Measurements from ENCODE around the gene PBX3. TPM values are rescaled to one million over a fixed set of nuclear protein-coding genes. Genes with fewer than 3 reads are reported as not detected.

PBX3 gene
- total and polyA plus RNA-seq, 2 donors (not counting 1 experiment from before 2014, with no cell fraction given), result 35.8 to 51.8 TPM

DNA sequence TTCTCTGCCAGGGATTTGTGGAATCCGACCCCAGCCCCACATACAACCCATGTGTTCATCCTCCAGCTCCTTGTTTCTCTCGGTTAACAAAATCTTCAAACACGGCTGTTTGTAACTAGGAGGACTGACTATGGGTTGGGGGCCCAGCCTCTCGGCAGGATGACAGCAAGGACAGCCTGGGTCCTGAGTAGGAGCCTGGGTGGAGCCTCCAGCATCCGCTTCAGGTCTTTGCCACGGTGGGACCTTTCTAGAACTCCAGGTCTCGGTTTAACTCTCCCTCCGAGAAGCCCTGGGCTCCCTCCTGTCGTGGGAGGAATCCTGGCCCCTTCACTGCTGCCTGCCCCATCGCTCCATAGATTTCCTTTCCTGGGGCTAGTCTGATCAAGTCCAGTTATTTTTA is 248.5 kb downstream of the PBX3 start:
- Histone ChIP-seq H3K27ac (ENCODE audit: insufficient read depth, low read length) (no peak overlapping the region), H3K4me1 (ENCODE audit: control insufficient read depth, extremely low read depth, insufficient read depth, low read length) (no peaks in the 10 kb centered on the region), H3K4me2 (ENCODE audit: extremely low read depth, insufficient read depth, low read length) (no peak overlapping the region), H3K9ac (ENCODE audit: insufficient read depth, low read length) (no peak overlapping the region), H3K27me3 (ENCODE audit: control insufficient read depth, insufficient read depth, low read length) (no peaks in the 10 kb centered on the region), H3K4me3 (replicated peaks in 1 of 4; ENCODE audit: control extremely low read depth in 1 of 4, insufficient read depth in 1 of 4, low read depth in 3 of 4, low read length in 4 of 4) (no peak overlapping the region), H2AFZ (ENCODE audit: low read length) (no peak overlapping the region), H4K20me1 (ENCODE audit: control insufficient read depth, extremely low read depth, insufficient read depth, low read length) (no peaks in the 10 kb centered on the region), H3K9me3 (ENCODE audit: control insufficient read depth, insufficient read depth, low read depth, low read length) (no peaks in the 10 kb centered on the region), H3K79me2 (ENCODE audit: control insufficient read depth, insufficient read depth, low read length) (no peaks in the 10 kb centered on the region), H3K36me3 (ENCODE audit: control insufficient read depth, insufficient read depth, low read length) (no peaks in the 10 kb centered on the region)
- TF ChIP-seq, protein P1, sequence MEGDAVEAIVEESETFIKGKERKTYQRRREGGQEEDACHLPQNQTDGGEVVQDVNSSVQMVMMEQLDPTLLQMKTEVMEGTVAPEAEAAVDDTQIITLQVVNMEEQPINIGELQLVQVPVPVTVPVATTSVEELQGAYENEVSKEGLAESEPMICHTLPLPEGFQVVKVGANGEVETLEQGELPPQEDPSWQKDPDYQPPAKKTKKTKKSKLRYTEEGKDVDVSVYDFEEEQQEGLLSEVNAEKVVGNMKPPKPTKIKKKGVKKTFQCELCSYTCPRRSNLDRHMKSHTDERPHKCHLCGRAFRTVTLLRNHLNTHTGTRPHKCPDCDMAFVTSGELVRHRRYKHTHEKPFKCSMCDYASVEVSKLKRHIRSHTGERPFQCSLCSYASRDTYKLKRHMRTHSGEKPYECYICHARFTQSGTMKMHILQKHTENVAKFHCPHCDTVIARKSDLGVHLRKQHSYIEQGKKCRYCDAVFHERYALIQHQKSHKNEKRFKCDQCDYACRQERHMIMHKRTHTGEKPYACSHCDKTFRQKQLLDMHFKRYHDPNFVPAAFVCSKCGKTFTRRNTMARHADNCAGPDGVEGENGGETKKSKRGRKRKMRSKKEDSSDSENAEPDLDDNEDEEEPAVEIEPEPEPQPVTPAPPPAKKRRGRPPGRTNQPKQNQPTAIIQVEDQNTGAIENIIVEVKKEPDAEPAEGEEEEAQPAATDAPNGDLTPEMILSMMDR (conservative IDR thresholded peaks at IDR 0.05 in 1 of 2, IDR thresholded peaks at IDR 0.05 in 1 of 2; ENCODE audit: low read depth in 1 of 2, low read length in 2 of 2), result no peak
- no peak for TF ChIP-seq EZH2 (IDR thresholded peaks at IDR 0.05; ENCODE audit: low read length, missing control alignments)
- DNase-seq (ENCODE audit: low read depth in 2 of 2), result no peak

DNA sequence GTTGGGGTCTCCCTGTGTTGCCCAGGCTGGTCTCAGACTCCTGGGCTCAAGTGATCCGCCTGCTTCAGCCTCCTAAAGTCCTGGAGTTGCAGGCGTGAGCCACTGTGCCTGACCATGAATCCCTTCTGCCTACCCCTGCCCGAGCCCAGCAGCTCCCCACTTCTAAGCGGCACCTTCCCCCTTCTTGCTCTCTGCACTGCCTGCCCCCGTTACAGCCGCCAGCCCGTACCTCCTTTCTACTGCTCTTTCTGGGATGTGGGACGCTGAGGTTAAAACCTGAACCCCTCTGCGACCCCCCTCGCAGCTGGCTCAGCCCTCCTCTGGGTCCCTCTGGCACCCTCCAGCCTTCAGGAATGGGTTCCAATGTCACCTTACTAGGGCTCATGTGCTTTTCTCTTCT is 249.6 kb downstream of the PBX3 start:
- Histone ChIP-seq H3K4me1 (ENCODE audit: control insufficient read depth, extremely low read depth, insufficient read depth, low read length) (no peaks in the 10 kb centered on the region), H3K36me3 (ENCODE audit: control insufficient read depth, insufficient read depth, low read length) (no peaks in the 10 kb centered on the region), H2AFZ (ENCODE audit: low read length) (no peak overlapping the region), H3K4me3 (replicated peaks in 1 of 4; ENCODE audit: control extremely low read depth in 1 of 4, insufficient read depth in 1 of 4, low read depth in 3 of 4, low read length in 4 of 4) (no peak overlapping the region), H3K27me3 (ENCODE audit: control insufficient read depth, insufficient read depth, low read length) (no peaks in the 10 kb centered on the region), H3K9me3 (ENCODE audit: control insufficient read depth, insufficient read depth, low read depth, low read length) (no peaks in the 10 kb centered on the region), H4K20me1 (ENCODE audit: control insufficient read depth, extremely low read depth, insufficient read depth, low read length) (no peaks in the 10 kb centered on the region), H3K27ac (ENCODE audit: insufficient read depth, low read length) (no peak overlapping the region), H3K4me2 (ENCODE audit: extremely low read depth, insufficient read depth, low read length) (no peak overlapping the region), H3K79me2 (ENCODE audit: control insufficient read depth, insufficient read depth, low read length) (no peaks in the 10 kb centered on the region), H3K9ac (ENCODE audit: insufficient read depth, low read length) (no peak overlapping the region)
- DNase-seq (ENCODE audit: low read depth in 2 of 2), result no peak
- no peak for TF ChIP-seq EZH2 (IDR thresholded peaks at IDR 0.05; ENCODE audit: low read length, missing control alignments)

DNA sequence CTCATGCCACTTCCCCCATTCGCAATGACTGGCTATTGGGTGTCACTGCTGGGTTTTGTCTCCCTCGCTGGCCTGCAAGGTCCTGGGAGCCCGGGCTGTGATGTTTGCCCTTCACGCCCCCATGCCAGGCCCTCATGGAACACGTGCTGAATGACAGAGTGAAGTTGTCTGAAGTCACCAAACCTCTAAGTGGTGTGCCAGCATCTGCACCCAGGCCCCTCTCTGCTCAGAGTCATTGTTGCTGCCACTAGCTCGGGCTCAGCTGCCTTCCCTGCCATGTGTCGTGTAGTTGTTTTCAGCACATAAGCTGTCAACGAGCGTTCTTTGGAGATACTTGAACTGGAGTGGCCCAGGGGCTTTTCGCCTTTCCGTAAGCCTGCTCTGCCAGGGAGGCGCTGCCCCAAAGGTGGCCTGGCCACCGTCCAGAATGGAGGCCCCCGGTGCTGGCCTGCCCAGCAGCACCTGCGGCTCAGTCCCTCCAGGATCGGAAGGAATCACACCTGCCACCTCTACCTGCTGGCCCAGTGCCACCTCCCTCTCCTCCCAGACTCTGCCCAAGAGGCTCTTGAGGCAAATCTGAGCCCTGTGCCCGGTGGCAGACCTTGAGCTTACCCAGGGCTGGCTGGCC is 250.1 kb downstream of the PBX3 start:
- TF ChIP-seq EZH2 (IDR thresholded peaks at IDR 0.05; ENCODE audit: low read length, missing control alignments), result no peak
- TF ChIP-seq, protein P1 (conservative IDR thresholded peaks at IDR 0.05 in 1 of 2, IDR thresholded peaks at IDR 0.05 in 1 of 2; ENCODE audit: low read depth in 1 of 2, low read length in 2 of 2), result no peak
- Histone ChIP-seq H3K27ac (ENCODE audit: insufficient read depth, low read length) (no peak overlapping the region), H4K20me1 (ENCODE audit: control insufficient read depth, extremely low read depth, insufficient read depth, low read length) (no peaks in the 10 kb centered on the region), H3K4me1 (ENCODE audit: control insufficient read depth, extremely low read depth, insufficient read depth, low read length) (no peaks in the 10 kb centered on the region), H3K27me3 (ENCODE audit: control insufficient read depth, insufficient read depth, low read length) (no peaks in the 10 kb centered on the region), H3K9me3 (ENCODE audit: control insufficient read depth, insufficient read depth, low read depth, low read length) (no peaks in the 10 kb centered on the region), H2AFZ (ENCODE audit: low read length) (no peak overlapping the region), H3K9ac (ENCODE audit: insufficient read depth, low read length) (no peak overlapping the region), H3K4me3 (replicated peaks in 1 of 4; ENCODE audit: control extremely low read depth in 1 of 4, insufficient read depth in 1 of 4, low read depth in 3 of 4, low read length in 4 of 4) (no peak overlapping the region), H3K79me2 (ENCODE audit: control insufficient read depth, insufficient read depth, low read length) (no peaks in the 10 kb centered on the region), H3K36me3 (ENCODE audit: control insufficient read depth, insufficient read depth, low read length) (no peaks in the 10 kb centered on the region), H3K4me2 (ENCODE audit: extremely low read depth, insufficient read depth, low read length) (no peak overlapping the region)
- DNase-seq (ENCODE audit: low read depth in 2 of 2), result no peak
